SKM-1 treated with dmso at 0.1 percent for 144 hours (cell line): ENCODE results near the gene KCTD16.

ENCODE experiments used
- DNase-seq: peaks from one replicate; lab custom pipeline; 2025; ENCODE audit not compliant: unreplicated experiment; lab: John Stamatoyannopoulos, UW

The KCTD16 gene

DNA sequence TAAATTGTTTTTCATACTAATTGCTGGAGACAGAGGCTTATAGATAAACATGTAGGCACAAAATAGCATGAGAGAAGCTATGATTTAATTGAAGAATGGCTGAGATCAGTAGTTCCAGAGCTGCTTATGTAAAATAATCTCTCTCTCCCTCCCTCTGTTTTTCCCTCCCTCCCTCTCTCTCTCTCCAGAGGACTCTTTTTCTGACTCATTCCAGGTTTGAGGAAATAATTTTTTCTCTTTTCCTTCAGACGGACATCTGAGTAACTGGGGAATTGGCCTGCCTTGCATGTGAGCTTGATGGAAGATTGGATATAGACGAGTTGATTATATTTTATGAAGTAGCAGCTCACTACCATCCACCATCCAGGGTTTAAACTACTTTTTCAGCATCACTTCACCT lies 35.5 kb downstream of the KCTD16 start:
- no peak for DNase-seq

DNA sequence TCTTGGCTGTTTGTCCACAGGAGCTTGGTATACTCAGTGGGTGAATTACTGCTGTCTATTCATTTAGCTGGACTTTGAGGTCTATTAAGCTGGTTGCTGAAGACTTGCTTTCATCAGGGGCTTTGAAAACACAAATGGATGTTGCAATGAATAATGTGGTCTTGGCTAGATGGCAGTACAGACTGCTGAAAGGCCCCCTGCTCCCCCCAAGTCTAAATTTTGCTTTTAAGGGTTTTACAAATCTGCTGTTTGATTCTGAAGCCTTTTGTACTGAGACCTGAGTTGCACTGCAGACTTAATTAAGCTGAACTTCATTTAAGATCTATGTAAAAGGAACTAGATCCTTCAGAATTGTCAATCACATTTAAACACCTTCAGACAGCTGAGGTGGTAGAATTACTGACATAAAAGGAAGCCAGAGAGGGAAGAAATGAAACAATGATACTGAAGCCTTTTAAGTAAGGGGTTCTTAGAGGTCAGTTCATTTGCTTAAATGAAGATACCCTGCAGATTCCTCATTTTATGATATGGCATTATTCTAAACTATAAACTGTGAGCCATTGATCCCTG lies 37.3 kb downstream of the KCTD16 start:
- DNase-seq = no peak

DNA sequence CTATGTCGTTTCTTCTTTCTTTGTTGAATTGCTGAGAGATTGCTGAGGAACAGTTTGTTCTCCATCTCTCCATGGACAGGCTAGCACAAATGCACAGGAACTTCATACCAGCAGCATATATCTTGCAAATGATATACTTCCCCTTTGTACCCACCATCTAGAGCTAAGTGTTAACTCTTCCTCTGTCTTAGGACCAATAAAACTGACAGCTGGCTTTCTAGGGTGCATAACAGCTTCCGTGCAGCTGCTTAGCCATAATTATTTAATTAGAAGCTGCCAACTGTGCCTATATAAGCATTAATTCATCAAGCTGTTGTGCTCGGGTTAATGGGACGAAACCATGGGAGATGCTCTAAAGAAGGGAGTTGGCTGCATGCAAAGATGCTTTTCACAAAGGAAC lies 38.7 kb downstream of the KCTD16 start:
- DNase-seq = no peak

DNA sequence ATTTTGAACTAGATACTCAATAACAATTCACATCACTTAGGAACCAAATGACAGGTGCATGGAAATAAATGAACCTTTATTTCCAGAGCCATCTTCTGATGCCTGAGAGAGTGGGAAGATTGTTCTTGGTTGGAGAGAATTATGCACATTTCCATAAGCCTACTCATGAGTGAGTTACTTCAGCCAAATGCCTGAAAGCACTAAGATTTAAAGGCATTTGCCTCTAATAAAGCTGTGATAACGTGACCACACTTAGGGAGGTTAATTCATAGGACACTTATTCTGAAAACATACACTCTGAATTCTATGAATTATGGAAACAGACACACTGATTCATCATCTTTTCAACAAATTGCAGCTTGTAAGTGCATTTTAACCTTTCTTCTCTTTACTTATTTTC lies 40.0 kb downstream of the KCTD16 start:
- no peak for DNase-seq

- DNase-seq = no peak
Observed at GRCh38 chr5:144219869-144220268, 49.2 kb downstream of the KCTD16 start.

GRCh38 chr5:144227363-144227999 lies 56.8 kb downstream of the KCTD16 start:
- DNase-seq = no peak

DNA sequence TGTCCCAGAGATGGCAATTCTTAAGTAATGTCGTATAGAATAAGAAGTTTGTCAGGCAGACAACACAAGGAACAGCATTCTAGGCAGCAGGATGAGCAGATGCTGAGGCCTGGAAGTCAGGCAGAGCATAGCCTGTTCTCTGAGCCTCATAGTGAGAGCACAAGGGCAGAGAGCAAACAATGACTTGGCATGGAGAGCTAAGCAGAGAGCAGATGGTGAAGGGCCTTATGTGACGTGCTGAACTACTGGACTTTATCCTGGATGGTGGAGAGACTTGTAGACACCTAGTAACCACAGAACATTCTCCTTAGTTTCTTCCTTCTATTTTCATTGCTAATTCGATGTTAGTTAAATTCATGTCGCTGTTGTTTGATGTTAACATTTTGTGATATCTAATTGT lies 60.1 kb downstream of the KCTD16 start:
- no peak for DNase-seq

- no peak for DNase-seq
Observed at GRCh38 chr5:144232285-144232684, 61.6 kb downstream of the KCTD16 start.

GRCh38 chr5:144236499-144236898 lies 65.8 kb downstream of the KCTD16 start:
- DNase-seq = no peak

DNA sequence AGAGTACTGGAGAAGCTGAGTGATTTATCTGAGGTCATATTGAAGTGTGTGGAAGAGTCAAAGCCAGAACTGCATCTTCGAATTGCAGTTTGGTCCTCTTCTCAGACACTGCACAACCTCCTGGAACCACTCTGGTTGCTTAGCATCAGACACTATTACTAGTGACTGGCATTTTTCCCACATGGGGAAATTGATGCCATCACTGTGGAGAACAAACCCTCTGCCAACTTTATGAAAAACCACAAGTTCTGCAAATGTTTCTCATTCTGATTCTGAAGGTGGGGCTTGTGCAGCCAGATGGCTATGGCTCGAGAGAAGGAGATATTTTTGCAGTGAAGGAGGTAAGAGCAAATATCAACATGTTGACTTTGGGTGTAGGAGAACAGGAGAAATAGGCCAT lies 67.2 kb downstream of the KCTD16 start:
- DNase-seq = no peak

- no peak for DNase-seq
Observed at GRCh38 chr5:144247131-144247530, 76.5 kb downstream of the KCTD16 start.

GRCh38 chr5:144248015-144248414 lies 77.3 kb downstream of the KCTD16 start:
- no peak for DNase-seq

- no peak for DNase-seq
Observed at GRCh38 chr5:144249755-144250464, 79.2 kb downstream of the KCTD16 start.

DNA sequence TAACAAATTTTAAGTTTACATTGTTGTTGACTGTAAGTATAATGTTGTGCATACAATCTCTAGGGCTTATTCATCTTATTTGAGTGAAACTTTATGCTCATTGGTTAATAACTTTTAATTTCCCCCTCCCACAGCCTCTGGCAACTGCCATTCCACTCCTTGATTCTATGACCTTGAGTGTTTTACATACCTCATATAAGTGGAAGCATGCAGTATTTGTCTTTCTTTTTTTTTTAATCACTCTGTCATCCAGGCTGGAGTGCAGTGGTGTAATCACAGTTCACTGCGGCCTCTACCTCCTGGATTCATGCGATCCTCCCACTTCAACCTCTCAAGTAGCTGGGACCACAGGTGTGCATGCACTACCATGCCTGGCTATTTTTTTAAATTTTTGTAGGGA lies 83.9 kb downstream of the KCTD16 start:
- no peak for DNase-seq

DNA sequence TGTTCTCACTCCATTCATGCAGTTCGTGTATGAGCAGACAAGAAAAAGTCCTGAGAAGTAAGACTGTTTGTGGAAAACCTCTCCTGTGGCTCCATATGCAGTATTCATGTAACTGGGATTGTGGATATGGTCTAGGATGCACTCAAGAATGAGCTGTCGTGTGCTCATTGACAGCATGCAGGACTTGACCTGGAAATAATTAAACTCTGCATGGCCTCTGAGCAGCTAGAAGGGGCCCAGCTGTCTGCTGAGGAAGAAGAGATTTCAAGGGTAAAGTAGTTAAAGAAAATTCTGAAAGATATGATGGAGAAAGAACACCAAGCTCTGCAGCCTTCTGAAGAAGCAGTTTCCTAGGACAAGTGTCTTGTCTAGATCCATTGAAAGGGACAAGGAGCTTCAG lies 89.4 kb downstream of the KCTD16 start:
- DNase-seq = no peak

DNA sequence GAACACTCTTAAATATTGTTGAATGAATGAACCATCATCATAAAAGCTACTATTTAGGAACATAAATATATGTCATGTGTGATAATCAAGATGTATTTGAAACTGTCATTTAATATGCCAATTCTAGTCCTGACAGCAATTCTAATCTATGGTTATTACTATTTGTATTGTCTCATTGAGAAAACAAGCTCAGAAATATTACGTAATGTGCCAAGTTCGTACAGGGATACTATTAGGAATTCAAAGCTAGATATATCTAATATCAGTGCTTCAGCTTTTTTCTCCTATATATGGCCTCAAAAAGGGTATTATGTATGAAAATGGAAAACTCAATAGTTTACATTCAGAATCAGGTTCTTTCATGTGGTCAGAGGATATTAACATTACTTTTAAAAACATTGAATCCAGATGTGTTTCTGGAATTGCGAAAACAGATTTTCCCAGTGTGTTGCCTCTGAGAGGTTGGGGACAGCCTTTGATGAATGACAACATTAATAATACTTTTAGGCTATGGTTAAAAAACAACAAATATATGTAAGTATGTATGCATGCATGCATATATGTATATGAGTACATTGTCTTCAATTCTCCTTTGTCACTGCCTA lies 95.1 kb downstream of the KCTD16 start:
- DNase-seq = no peak

- no peak for DNase-seq
Observed at GRCh38 chr5:144267961-144268513, 97.4 kb downstream of the KCTD16 start.

DNA sequence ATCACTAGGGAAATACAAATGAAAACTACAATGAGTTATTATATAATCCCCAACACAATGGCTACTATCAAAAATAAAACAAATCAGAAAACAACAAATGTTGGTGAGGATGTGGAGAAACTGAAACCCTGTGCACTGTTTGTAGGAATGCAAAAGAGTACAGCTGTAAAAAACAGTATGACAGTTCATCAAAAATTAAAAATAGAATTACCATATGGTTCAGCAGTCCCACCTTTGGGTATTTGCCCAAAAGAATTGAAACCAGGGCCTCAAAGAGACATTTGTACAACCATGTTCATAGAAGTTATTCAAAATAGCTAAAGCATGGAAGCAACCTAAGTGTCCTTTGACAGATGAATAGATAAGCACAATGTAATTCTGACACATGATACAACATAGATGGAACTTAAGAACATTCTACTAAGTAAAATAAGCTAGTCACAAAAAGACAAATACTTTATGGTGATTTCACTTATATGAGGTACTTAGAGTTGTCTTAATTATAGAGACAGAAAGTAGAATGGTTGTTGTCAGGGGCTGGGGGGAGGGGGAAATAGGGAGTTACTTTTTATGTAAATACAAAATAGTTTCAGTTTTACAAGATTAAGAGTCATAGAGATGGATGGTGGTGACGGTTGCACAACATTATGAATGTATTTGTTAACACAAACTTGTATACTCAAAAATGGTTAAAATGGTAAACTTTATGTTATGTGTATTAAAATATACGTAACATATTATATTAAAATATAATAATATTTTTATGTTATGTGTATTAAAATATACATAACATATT lies 102.8 kb downstream of the KCTD16 start:
- no peak for DNase-seq

- DNase-seq = no peak
Observed at GRCh38 chr5:144275329-144275728, 104.7 kb downstream of the KCTD16 start.

DNA sequence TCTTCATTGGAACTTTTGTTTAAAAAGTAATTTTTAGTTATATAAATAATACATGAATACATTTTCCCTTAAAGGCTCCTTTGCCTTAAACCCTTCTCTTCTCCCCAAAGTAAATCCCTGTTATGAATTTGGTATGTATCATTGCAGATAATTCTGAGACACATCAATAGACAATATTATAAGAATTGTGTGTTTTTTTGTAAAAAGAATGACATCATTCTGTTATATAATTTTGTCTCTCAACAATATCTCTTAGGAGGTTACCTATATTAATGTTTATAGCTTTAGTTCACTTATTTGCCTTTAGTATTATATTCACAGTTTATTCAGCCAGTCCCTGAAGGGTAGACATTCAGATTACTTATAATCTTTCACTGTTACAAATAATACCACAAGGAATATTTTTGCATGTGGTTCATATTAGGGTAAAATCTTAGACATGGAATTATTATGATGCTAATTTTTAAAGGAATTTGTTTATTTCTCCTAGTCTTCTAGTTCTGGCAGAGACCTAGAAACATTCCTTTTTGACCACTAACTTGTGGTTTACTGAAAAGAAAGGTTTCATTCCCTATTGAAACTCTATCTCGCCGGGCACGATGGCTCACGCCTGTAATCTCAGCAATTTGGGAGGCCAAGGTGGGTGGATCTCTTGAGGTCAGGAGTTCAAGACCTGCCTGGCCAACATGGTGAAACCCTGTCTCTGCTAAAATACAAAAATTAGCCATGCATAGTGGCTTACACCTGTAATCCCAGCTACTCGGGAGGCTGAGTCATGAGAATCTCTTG lies 105.6 kb downstream of the KCTD16 start:
- DNase-seq = no peak
